Sigmoid colon (tissue), 7 donors: Measurements from ENCODE around the gene PTF1A. TPM values are rescaled to one million over a fixed set of nuclear protein-coding genes. Genes with fewer than 3 reads are reported as not detected.

Source experiments
- DNase-seq: peaks from one replicate; pipeline ENCODE4 v3.0.0-alpha.2; 2019
- H3K27ac ChIP-seq, 4 donors: fragments of 200-600 bp; sonication (generic); one replicate each; pipeline ENCODE4 v1.5.1; 2016 to 2019; ENCODE audit warnings: mild to moderate bottlenecking in 1 of 4
- H3K27me3 ChIP-seq, 3 donors: fragments of 200-600 bp; sonication (generic); one replicate each; pipeline ENCODE4 v1.5.1; 2019; ENCODE audit warnings: mild to moderate bottlenecking in 1 of 3
- H3K36me3 ChIP-seq, 4 donors: fragments of 200-600 bp; sonication (generic); one replicate each; pipeline ENCODE4 v1.5.1; 2016 to 2019
- H3K4me1 ChIP-seq, 4 donors: fragments of 200-600 bp; sonication (generic); one replicate each; pipeline ENCODE4 v1.5.1; 2017 to 2019
- H3K4me3 ChIP-seq, 4 donors: fragments of 200-600 bp; sonication (generic); one replicate each; pipeline ENCODE4 v1.5.1; 2017 to 2019; ENCODE audit warnings: mild to moderate bottlenecking in 2 of 4, moderate library complexity in 1 of 4
- H3K9me3 ChIP-seq, 4 donors: fragments of 200-600 bp in 3 of 4; sonication (generic) in 3 of 4; one replicate each; pipeline versions ENCODE4 v1.5.1 to v1.6.1; 2013 to 2019
- EP300 ChIP-seq, 4 donors: sonication (generic); formaldehyde crosslinking; IDR thresholded peaks; one replicate each; pipeline ENCODE4 v1.6.1; 2017; ENCODE audit warnings: antibody characterized with exemption in 4 of 4
- POLR2A ChIP-seq, 2 donors: fragments of 450-650 bp; IDR thresholded peaks; one replicate each; pipeline ENCODE4 v1.6.1; 2016; ENCODE audit warnings: antibody characterized with exemption in 2 of 2, mild to moderate bottlenecking in 2 of 2, moderate library complexity in 2 of 2
- POLR2AphosphoS5 ChIP-seq, 4 donors: sonication (generic); formaldehyde crosslinking; IDR thresholded peaks; one replicate each; pipeline ENCODE4 v1.6.1; 2017; ENCODE audit warnings: antibody characterized with exemption in 4 of 4
- WGBS, 2 donors: extraction: QIAGEN DNeasy Blood & Tissue Kit; methylation state at CpG; one replicate each; pipeline ENCODE4 v1.1.7; 2013; 5-methylcytosine and 5-hydroxymethylcytosine counted together
- intact Hi-C: fragments of 100-400 bp; cut with DNase I; formaldehyde crosslinking; loops from one replicate; pipeline ENCODE4 v1.15.1; 2023
- polyA plus RNA-seq, 3 donors: library from polyadenylated mRNA; stranded (reverse); fragments of 200-250 nt; gene quantifications; one replicate each; pipeline ENCODE4 v1.2.3, GENCODE V29; 2013
- total RNA-seq, 4 donors: library from RNA; depleted of rRNA; stranded (reverse); fragments of >200 nt; gene quantifications; one replicate each; pipeline ENCODE4 v1.1.0, GENCODE V29; 2016
- TF ChIP-seq, protein P1 (sequence below), 4 experiments: fragments of 450-650 bp in 3 of 4; fragments of 200-600 bp in 1 of 4; IDR thresholded peaks; one replicate each; pipeline ENCODE4 v1.5.1; 2016 to 2019; ENCODE audit warnings: antibody characterized with exemption in 4 of 4, mild to moderate bottlenecking in 3 of 4, moderate library complexity in 2 of 4
- donor health status: healthy with polysubstance abuse.
- donor health status: Bipolar disorder and iron deficiency.
- donor health status: healthy.

PTF1A gene
- total and polyA plus RNA-seq, 7 donors: not detected

DNA sequence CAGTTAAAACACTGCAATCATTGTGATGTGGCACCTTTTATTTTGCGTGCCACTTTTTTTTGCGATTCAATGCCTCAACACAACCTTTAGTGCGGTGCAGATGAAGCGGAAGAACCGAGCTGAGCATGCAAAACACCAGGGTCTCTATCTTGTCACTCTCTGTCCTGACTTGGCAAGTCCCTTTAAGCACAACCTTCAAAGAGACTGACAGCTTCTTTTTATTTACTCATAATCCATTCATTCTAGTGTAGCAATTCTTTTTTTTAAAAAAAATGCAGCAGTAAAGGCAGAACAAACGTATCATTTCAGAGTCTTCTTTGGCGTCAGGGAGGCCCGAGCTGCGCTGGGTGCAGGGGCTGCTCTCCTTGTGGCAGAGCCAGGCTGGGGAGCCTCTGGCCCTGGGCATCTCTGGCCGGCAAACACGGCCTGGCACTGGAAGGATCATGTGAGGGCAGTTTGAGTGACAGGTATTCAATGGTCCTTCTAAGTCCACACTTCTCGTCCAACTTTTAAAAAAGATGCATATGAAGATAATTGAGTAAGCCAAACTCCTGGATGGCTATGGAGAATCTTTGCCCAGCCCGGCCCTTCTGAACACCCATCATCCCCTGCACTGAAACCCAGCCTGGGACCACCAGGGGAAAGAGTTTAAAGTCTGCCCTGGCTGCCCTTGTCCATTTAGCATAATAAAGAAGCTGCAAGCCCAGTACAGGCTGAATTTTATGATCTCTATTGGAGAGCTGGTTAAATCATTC, 3.9 kb downstream of the PTF1A start:
- Histone ChIP-seq H3K4me1 (peaks cover 0 to 25% (median 21%) of the 10 kb centered on the region in 4 donors), H3K27me3 (peaks cover 32 to 99% (median 73%) of the 10 kb centered on the region in 3 donors), H3K36me3 (no peaks in the 10 kb centered on the region), H3K9me3 (no peaks in the 10 kb centered on the region), H3K4me3 (no peak overlapping the region), H3K27ac (no peak overlapping the region)
- intact Hi-C loops: no loop called here
- WGBS, 2 donors: 8 to 9% methylated on average over 13 of the region's 13 CpGs
- TF ChIP-seq, protein P1, sequence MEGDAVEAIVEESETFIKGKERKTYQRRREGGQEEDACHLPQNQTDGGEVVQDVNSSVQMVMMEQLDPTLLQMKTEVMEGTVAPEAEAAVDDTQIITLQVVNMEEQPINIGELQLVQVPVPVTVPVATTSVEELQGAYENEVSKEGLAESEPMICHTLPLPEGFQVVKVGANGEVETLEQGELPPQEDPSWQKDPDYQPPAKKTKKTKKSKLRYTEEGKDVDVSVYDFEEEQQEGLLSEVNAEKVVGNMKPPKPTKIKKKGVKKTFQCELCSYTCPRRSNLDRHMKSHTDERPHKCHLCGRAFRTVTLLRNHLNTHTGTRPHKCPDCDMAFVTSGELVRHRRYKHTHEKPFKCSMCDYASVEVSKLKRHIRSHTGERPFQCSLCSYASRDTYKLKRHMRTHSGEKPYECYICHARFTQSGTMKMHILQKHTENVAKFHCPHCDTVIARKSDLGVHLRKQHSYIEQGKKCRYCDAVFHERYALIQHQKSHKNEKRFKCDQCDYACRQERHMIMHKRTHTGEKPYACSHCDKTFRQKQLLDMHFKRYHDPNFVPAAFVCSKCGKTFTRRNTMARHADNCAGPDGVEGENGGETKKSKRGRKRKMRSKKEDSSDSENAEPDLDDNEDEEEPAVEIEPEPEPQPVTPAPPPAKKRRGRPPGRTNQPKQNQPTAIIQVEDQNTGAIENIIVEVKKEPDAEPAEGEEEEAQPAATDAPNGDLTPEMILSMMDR (IDR thresholded peaks at IDR 0.05): no peak
- TF ChIP-seq POLR2A (IDR thresholded peaks at IDR 0.05) (no peak), POLR2AphosphoS5 (IDR thresholded peaks at IDR 0.05) (no peak), EP300 (IDR thresholded peaks at IDR 0.05) (no peak)
- no peak for DNase-seq

DNA sequence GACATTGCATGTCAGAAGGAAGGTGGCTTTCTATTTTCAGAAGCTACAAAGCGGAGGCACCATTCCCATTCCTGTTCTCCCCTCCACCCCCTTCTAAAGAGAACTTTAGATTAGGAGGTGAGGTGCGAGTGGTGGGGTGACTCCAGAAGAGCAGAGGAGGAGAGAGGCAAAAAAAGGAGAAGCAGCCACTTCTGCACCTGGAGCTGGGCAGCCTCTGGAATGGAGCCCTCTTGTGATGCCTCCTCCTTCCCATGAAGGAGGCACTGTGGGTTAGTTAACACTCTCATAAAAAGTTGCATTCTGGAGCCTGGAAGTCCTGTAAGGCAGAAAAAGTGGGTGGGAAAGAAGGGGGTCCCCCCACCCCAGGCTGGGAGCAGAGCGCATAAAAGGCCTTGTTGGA, 4.8 kb downstream of the PTF1A start:
- Histone ChIP-seq H3K9me3 (no peaks in the 10 kb centered on the region), H3K27me3 (peaks cover 26 to 97% (median 69%) of the 10 kb centered on the region in 3 donors), H3K36me3 (no peaks in the 10 kb centered on the region), H3K4me1 (peaks cover 0 to 21% (median 15%) of the 10 kb centered on the region in 4 donors), H3K4me3 (no peak overlapping the region), H3K27ac (no peak overlapping the region)
- intact Hi-C loops: no loop called here
- 16 to 23% methylated on average over 3 of the region's 3 CpGs for WGBS, 2 donors
- no peak for TF ChIP-seq POLR2AphosphoS5 (IDR thresholded peaks at IDR 0.05)
- TF ChIP-seq, protein P1 (IDR thresholded peaks at IDR 0.05): no peak
- TF ChIP-seq POLR2A (IDR thresholded peaks at IDR 0.05): no peak
- TF ChIP-seq EP300 (IDR thresholded peaks at IDR 0.05): no peak
- DNase-seq: no peak

DNA sequence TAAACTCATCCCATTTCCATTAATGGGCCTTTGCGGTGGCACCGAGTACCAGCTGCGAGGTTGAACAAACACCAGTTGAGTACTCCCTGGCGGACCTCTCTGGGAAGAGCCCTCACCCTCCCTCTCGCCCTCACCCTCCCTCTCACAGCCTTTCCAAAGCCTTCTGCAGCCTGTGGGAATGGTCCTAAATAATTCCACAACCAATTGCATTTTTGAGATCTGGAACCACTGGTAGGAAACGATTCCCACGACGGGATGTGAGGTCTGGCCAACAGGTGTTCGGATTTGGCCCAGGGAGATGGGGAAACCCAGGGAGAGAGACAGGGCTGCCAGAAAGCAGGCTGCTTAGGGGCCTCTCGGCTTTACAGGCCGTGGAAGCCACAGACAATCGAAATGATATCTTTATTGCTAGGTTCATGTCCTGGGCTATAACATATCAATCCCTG, 5.3 kb downstream of the PTF1A start:
- Histone ChIP-seq H3K9me3 (no peaks in the 10 kb centered on the region), H3K27me3 (peaks cover 20 to 96% (median 63%) of the 10 kb centered on the region in 3 donors), H3K4me1 (peaks cover 0 to 16% (median 10%) of the 10 kb centered on the region in 4 donors), H3K27ac (no peak overlapping the region), H3K36me3 (no peaks in the 10 kb centered on the region), H3K4me3 (no peak overlapping the region)
- DNase-seq: no peak
- WGBS, 2 donors: 5 to 7% methylated on average over 12 of the region's 12 CpGs
- intact Hi-C loops: no loop called here
- TF ChIP-seq EP300 (IDR thresholded peaks at IDR 0.05) (no peak), POLR2AphosphoS5 (IDR thresholded peaks at IDR 0.05) (no peak), POLR2A (IDR thresholded peaks at IDR 0.05) (no peak)
- TF ChIP-seq, protein P1 (IDR thresholded peaks at IDR 0.05): no peak

DNA sequence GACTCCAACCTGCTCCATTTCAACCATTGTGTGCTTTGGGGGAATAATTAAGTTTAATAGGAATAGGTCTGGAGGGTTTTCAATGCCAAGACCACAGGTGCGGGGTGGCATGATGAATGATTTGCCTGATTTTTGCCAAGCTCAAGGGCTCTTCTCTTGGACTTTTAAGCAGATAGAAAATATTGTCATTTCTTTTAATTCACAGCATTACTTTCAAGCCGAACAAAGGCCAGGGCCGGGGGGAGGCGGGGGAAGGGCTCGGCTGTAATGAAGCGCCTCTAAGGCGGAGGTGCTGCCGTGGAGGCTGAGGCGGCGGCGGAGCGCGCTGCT, 6.5 kb downstream of the PTF1A start:
- H3K27me3 ChIP-seq: peaks cover 10 to 96% (median 53%) of the 10 kb centered on the region in 3 donors
- peaks cover 0 to 8% (median 8%) of the 10 kb centered on the region in 4 donors for H3K4me1 ChIP-seq
- WGBS, 2 donors: 2 to 5% methylated on average over 13 of the region's 13 CpGs
- no peak overlapping the region for H3K27ac ChIP-seq
- no peak for DNase-seq
- no peaks in the 10 kb centered on the region for H3K36me3 ChIP-seq
- intact Hi-C loops: no loop called here
- no peaks in the 10 kb centered on the region for H3K9me3 ChIP-seq
- no peak overlapping the region for H3K4me3 ChIP-seq
- no peak for TF ChIP-seq POLR2A (IDR thresholded peaks at IDR 0.05)
- no peak for TF ChIP-seq POLR2AphosphoS5 (IDR thresholded peaks at IDR 0.05)
- TF ChIP-seq, protein P1 (IDR thresholded peaks at IDR 0.05): no peak
- no peak for TF ChIP-seq EP300 (IDR thresholded peaks at IDR 0.05)
